Panc1 (cell line): ENCODE measurements around the gene TRIM8. TPM values are rescaled to one million over a fixed set of nuclear protein-coding genes. Genes with fewer than 3 reads are reported as not detected.

Experiments
- ATAC-seq: fragments of 200-7000 bp; cut with Tn5 transposase; 2 replicates; pipeline ENCODE4 v1.9.1; 2020; ENCODE audit warnings: mild to moderate bottlenecking, moderate library complexity
- BruUV-seq: library from RNA; stranded (reverse); fragments of 400-500 nt; replicated peaks from 2 replicates; lab custom pipeline; 2021; lab: Mats Ljungman, UMichigan
- CTCF ChIA-PET: fragments of 300-600 bp; sonication (Branson Sonifier 250); formaldehyde crosslinking; loops from one replicate; lab custom pipeline; 2022; ENCODE audit warnings: antibody characterized with exemption; lab: Charles Lee
- POLR2A ChIA-PET: fragments of 300-600 bp; sonication (Branson Sonifier 250); formaldehyde crosslinking; loops from one replicate; lab custom pipeline; 2022; ENCODE audit warnings: antibody characterized with exemption; lab: Charles Lee
- DNase-seq: peaks from one replicate; pipeline ENCODE4 v3.0.0-alpha.2; 2010; ENCODE audit warnings: low read depth, low spot score
- H3K27ac ChIP-seq: 2 replicates; pipeline ENCODE4 v1.5.1; 2011; ENCODE audit warnings: mild to moderate bottlenecking, low read length, inconsistent platforms
- H3K27me3 ChIP-seq: fragments of 200-500 bp; sonication (Bioruptor generic); 2 replicates; pipeline ENCODE4 v1.6.0; 2014; ENCODE audit warnings: low read length, inconsistent platforms; ENCODE audit not compliant: control insufficient read depth, insufficient read depth
- H3K36me3 ChIP-seq: fragments of 200-500 bp; sonication (Bioruptor generic); 2 replicates; pipeline ENCODE4 v1.5.1; 2014; ENCODE audit warnings: inconsistent platforms, mild to moderate bottlenecking, low read length, moderate library complexity; ENCODE audit not compliant: control insufficient read depth, insufficient read depth
- H3K4me1 ChIP-seq: 2 replicates; pipeline ENCODE4 v1.5.1; 2011; ENCODE audit warnings: inconsistent platforms, mild to moderate bottlenecking, low read length, moderate library complexity; ENCODE audit not compliant: control insufficient read depth, insufficient read depth
- H3K4me3 ChIP-seq, 2 experiments: 2 replicates each; pipeline ENCODE4 v1.5.1; 2011 to 2012; ENCODE audit warnings: low read depth in 2 of 2, low read length in 2 of 2, mild to moderate bottlenecking in 2 of 2, inconsistent platforms in 1 of 2, moderate library complexity in 1 of 2
- H3K9me3 ChIP-seq: fragments of 200-500 bp; sonication (Bioruptor generic); 2 replicates; pipeline ENCODE4 v1.5.1; 2014; ENCODE audit warnings: low read depth, mild to moderate bottlenecking, inconsistent platforms, low read length, moderate library complexity; ENCODE audit not compliant: control insufficient read depth, insufficient read depth
- CTCF ChIP-seq: fragments of 450-650 bp; IDR thresholded peaks from 2 replicates; pipeline ENCODE4 v1.5.1; 2017; ENCODE audit warnings: mild to moderate bottlenecking
- POLR2AphosphoS5 ChIP-seq: IDR thresholded peaks from 2 replicates; pipeline ENCODE4 v1.6.1; 2012; ENCODE audit warnings: mild to moderate bottlenecking, low read depth, low read length, moderate library complexity
- REST ChIP-seq, 2 experiments: IDR thresholded peaks; 2 replicates each; pipeline ENCODE4 v1.6.1; 2011 to 2012; ENCODE audit warnings: low read depth in 2 of 2, control low read depth in 1 of 2, low read length in 1 of 2, mild to moderate bottlenecking in 1 of 2, moderate library complexity in 1 of 2; ENCODE audit not compliant: insufficient read depth in 1 of 2
- SIN3A ChIP-seq: IDR thresholded peaks from 2 replicates; pipeline ENCODE4 v1.6.1; 2012; ENCODE audit warnings: low read depth, mild to moderate bottlenecking, low read length, moderate library complexity, borderline replicate concordance; ENCODE audit not compliant: insufficient read depth
- TCF7L2 ChIP-seq: IDR thresholded peaks from 2 replicates; pipeline ENCODE4 v1.6.1; 2011; ENCODE audit warnings: mild to moderate bottlenecking, low read depth, low read length, inconsistent platforms
- in situ Hi-C: cut with HindIII; loops from 2 replicates; pipeline ENCODE4 v1.10.0; 2016; ENCODE audit warnings: low sequenced_read_pairs, low pct_unique_long_range_greater_than_20kb
- intact Hi-C: fragments of 100-400 bp; cut with micrococcal nuclease; formaldehyde crosslinking; loops from one replicate; pipeline ENCODE4 v1.10.0; 2022; ENCODE audit not compliant: unreplicated experiment
- total RNA-seq: library from RNA; stranded (reverse); gene quantifications from one replicate; pipeline ENCODE4 v1.2.1, GENCODE V29; 2021; ENCODE audit not compliant: unreplicated experiment

The TRIM8 gene
- total RNA-seq, 1 experiment from 2014 or later: 54.4 TPM

DNA sequence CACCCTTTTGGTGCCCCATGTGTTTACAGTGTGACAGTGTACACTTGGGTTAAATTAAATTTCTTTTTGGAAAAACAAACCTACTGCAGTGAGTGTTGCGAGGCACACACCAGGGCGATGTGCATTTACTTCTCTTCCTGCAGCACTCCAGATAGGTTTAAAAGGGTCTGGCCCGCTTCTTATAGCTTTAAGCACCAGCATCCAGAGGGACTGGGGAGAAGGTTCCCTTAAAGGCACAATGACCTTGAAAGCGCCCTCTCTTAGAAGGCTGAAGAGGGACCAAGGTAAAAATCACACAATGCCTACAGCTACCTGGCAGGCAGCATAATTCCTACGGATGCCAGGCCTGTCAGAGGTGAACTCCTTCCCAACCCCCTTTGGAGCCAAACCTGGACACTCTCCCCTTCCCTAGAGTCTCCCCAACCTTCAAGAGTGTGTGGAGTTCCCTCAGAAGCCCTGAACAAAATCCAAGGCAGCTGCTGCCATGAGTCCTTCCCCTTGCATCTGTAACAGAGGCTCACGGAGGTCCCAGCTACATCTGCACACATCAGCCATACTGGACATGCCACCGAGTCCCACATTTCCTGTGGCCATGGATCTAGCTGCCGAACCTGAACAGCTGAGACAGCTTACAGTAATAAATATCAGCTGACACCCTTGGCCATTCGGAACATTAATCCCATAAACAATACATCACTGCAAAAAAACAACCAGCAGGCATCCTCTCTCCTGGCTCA lies 33.2 kb downstream of the TRIM8 start:
- no peaks in the 10 kb centered on the region for H3K4me1 ChIP-seq
- H3K27me3 ChIP-seq: no peaks in the 10 kb centered on the region
- no peak overlapping the region for H3K4me3 ChIP-seq
- in situ Hi-C loops: no loop called here
- no peaks in the 10 kb centered on the region for H3K9me3 ChIP-seq
- no peak for ATAC-seq
- no TSS peak for BruUV-seq
- no peak for TF ChIP-seq CTCF
- TF ChIP-seq REST (IDR thresholded peaks at IDR 0.05; ENCODE audit: insufficient read depth in 1 of 2, low read depth in 2 of 2, low read length in 1 of 2): no peak
- no peak for TF ChIP-seq POLR2AphosphoS5
- intact Hi-C loops: no loop called here
- no peaks in the 10 kb centered on the region for H3K36me3 ChIP-seq
- no peak for DNase-seq
- no peak overlapping the region for H3K27ac ChIP-seq
- POLR2A ChIA-PET: interaction anchor here (0.6 to 0.7 kb wide), 2 partner anchors 13 to 90 kb away, joined by 4 read pairs; no protein-coding TSS in a partner anchor
- CTCF ChIA-PET: interaction anchor here (1.2 to 1.6 kb wide), 2 partner anchors 8 to 19 kb away, joined by 4 read pairs; no protein-coding TSS in a partner anchor

DNA sequence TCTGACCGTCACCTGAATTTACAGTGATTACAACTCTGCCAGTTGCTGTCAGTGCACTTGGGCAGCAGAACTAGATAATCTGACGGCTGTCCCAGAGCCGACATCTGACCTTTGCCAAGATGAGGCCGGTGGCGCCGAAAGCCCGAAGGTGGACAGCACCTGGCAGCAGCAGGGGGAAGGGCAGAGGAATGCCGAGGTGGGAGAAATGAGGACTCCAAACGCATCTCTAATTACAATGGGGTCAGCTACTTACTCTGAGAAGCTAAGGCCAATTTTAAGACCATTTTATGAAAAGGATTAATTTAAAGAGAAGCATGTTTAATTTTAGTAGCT lies 33.8 kb downstream of the TRIM8 start:
- Histone ChIP-seq H3K27ac (no peak overlapping the region), H3K4me1 (no peaks in the 10 kb centered on the region), H3K36me3 (no peaks in the 10 kb centered on the region), H3K27me3 (no peaks in the 10 kb centered on the region), H3K9me3 (no peaks in the 10 kb centered on the region), H3K4me3 (no peak overlapping the region)
- POLR2A ChIA-PET: interaction anchor here (0.6 to 0.7 kb wide), 2 partner anchors 14 to 89 kb away, joined by 4 read pairs; no protein-coding TSS in a partner anchor
- ATAC-seq: no peak
- no TSS peak for BruUV-seq
- intact Hi-C loops: no loop called here
- TF ChIP-seq CTCF (no peak), SIN3A (no peak), TCF7L2 (no peak), REST (IDR thresholded peaks at IDR 0.05; ENCODE audit: insufficient read depth in 1 of 2, low read depth in 2 of 2, low read length in 1 of 2) (no peak), POLR2AphosphoS5 (no peak)
- CTCF ChIA-PET: interaction anchor here (1.2 to 1.6 kb wide), 2 partner anchors 8 to 19 kb away, joined by 4 read pairs; no protein-coding TSS in a partner anchor
- no peak for DNase-seq
- in situ Hi-C loops: no loop called here
